Liver (tissue), 3 donors: ENCODE results near the gene WDR27.

Experiments
- CTCF ChIP-seq: fragments of 150-350 bp; IDR thresholded peaks from 2 replicates; pipeline ENCODE4 v1.5.1; 2017; ENCODE audit warnings: improper control_type of control experiment, low read depth, low read length; ENCODE audit not compliant: missing input control
- SP1 ChIP-seq: IDR thresholded peaks from 2 replicates; pipeline ENCODE4 v1.6.1; 2018; ENCODE audit warnings: antibody characterized with exemption, mild to moderate bottlenecking
- TAF1 ChIP-seq: conservative IDR thresholded peaks from 2 replicates; pipeline ENCODE4 v1.6.1; 2016; ENCODE audit warnings: antibody characterized with exemption, mild to moderate bottlenecking
- donor health status: healthy.
- donor health status: healthy.

GRCh38 chr6:169678342-169678741 lies 23.5 kb downstream of the WDR27 start:
- TF ChIP-seq CTCF: no peak
- no peak for TF ChIP-seq TAF1
- TF ChIP-seq SP1: no peak
